HEK293 (cell line): ENCODE results near the gene PROSER1.

ENCODE experiments used
- CTCF ChIA-PET: fragments of 350-600 bp; formaldehyde crosslinking; extraction: SDS; loops from one replicate; lab custom pipeline; 2021; ENCODE audit warnings: antibody characterized with exemption; lab: Yijun Ruan, JAX
- POLR2A ChIA-PET: fragments of 300-600 bp; formaldehyde crosslinking; extraction: SDS; loops from one replicate; lab custom pipeline; 2020; ENCODE audit warnings: antibody characterized with exemption, inconsistent platforms; lab: Yijun Ruan, JAX
- H3K27ac ChIP-seq: fragments of 200-500 bp; sonication (Bioruptor generic); 2 replicates; pipeline ENCODE4 v1.5.1; 2014; ENCODE audit warnings: low read depth, low read length, control low read depth, inconsistent platforms; ENCODE audit errors: extremely low read depth
- H3K36me3 ChIP-seq, 2 experiments: fragments of 200-500 bp in 1 of 2; sonication (Bioruptor generic) in 1 of 2; 1 replicate in 1 of 2; 2 replicates in 1 of 2; pipeline ENCODE4 v1.5.1; 2014 to 2017; ENCODE audit warnings: inconsistent platforms in 2 of 2, low read length in 2 of 2; ENCODE audit not compliant: control insufficient read depth in 2 of 2, insufficient read depth in 1 of 2
- H3K4me1 ChIP-seq: fragments of 200-500 bp; sonication (Bioruptor generic); 2 replicates; pipeline ENCODE4 v1.5.1; 2014; ENCODE audit warnings: mild to moderate bottlenecking, low read length, inconsistent platforms; ENCODE audit not compliant: control insufficient read depth, insufficient read depth
- H3K4me3 ChIP-seq: 2 replicates; pipeline ENCODE4 v1.5.1; 2011; ENCODE audit warnings: low read depth, mild to moderate bottlenecking, control low read depth, low read length, moderate library complexity
- H3K9me3 ChIP-seq: fragments of 200-500 bp; sonication (Bioruptor generic); 2 replicates; pipeline ENCODE4 v1.5.1; 2014; ENCODE audit warnings: low read depth, low read length, inconsistent platforms; ENCODE audit not compliant: control insufficient read depth, insufficient read depth
- EGR2 ChIP-seq: fragments of 450-650 bp; formaldehyde crosslinking; IDR thresholded peaks from 2 replicates; pipeline ENCODE4 v1.5.1; 2016; ENCODE audit warnings: low read depth, missing biosample characterization, missing genetic modification characterization
- FEZF1 ChIP-seq: fragments of 450-650 bp; formaldehyde crosslinking; IDR thresholded peaks from 2 replicates; pipeline ENCODE4 v1.5.1; 2016; ENCODE audit warnings: missing biosample characterization, missing genetic modification characterization
- GLIS2 ChIP-seq: fragments of 450-650 bp; formaldehyde crosslinking; IDR thresholded peaks from 2 replicates; pipeline ENCODE4 v1.5.1; 2016; ENCODE audit warnings: missing biosample characterization, missing genetic modification characterization
- HOXD13 ChIP-seq: sonication (generic); formaldehyde crosslinking; IDR thresholded peaks from 2 replicates; pipeline ENCODE4 v1.8.0; 2022; ENCODE audit warnings: missing genetic modification reagents, borderline replicate concordance
- KLF10 ChIP-seq: fragments of 450-650 bp; IDR thresholded peaks from 2 replicates; pipeline ENCODE4 v1.5.1; 2018; ENCODE audit warnings: missing biosample characterization, mild to moderate bottlenecking, missing genetic modification characterization
- KLF7 ChIP-seq: fragments of 450-650 bp; formaldehyde crosslinking; IDR thresholded peaks from 2 replicates; pipeline ENCODE4 v1.5.1; 2016; ENCODE audit warnings: missing biosample characterization, missing genetic modification characterization, borderline replicate concordance
- OSR2 ChIP-seq: fragments of 450-650 bp; formaldehyde crosslinking; IDR thresholded peaks from 2 replicates; pipeline ENCODE4 v1.5.1; 2016; ENCODE audit warnings: missing biosample characterization, missing genetic modification characterization
- SETDB1 ChIP-seq: IDR thresholded peaks from one replicate; pipeline ENCODE4 v1.6.1; 2017; ENCODE audit warnings: mild to moderate bottlenecking, low read length, moderate library complexity, mixed read lengths; ENCODE audit not compliant: insufficient read length
- SP2 ChIP-seq: fragments of 450-650 bp; formaldehyde crosslinking; IDR thresholded peaks from 2 replicates; pipeline ENCODE4 v1.5.1; 2016; ENCODE audit warnings: missing biosample characterization, missing genetic modification characterization
- SP7 ChIP-seq: fragments of 450-650 bp; formaldehyde crosslinking; IDR thresholded peaks from 2 replicates; pipeline ENCODE4 v1.5.1; 2016; ENCODE audit warnings: missing biosample characterization, missing genetic modification characterization
- TCF7L2 ChIP-seq: IDR thresholded peaks from 2 replicates; pipeline ENCODE4 v1.6.1; 2011; ENCODE audit warnings: low read depth, mild to moderate bottlenecking, inconsistent platforms, low read length, moderate library complexity, borderline replicate concordance
- ZBTB20 ChIP-seq: fragments of 450-650 bp; formaldehyde crosslinking; IDR thresholded peaks from 2 replicates; pipeline ENCODE4 v1.5.1; 2016; ENCODE audit warnings: missing biosample characterization, missing genetic modification characterization
- ZFP37 ChIP-seq: fragments of 450-650 bp; formaldehyde crosslinking; IDR thresholded peaks from 2 replicates; pipeline ENCODE4 v1.5.1; 2016; ENCODE audit warnings: missing biosample characterization, missing genetic modification characterization
- ZFP41 ChIP-seq: fragments of 450-650 bp; formaldehyde crosslinking; IDR thresholded peaks from 2 replicates; pipeline ENCODE4 v1.5.1; 2016; ENCODE audit warnings: missing biosample characterization, missing genetic modification characterization, borderline replicate concordance
- ZIC2 ChIP-seq: fragments of 450-650 bp; formaldehyde crosslinking; IDR thresholded peaks from 2 replicates; pipeline ENCODE4 v1.5.1; 2016; ENCODE audit warnings: missing biosample characterization, missing genetic modification characterization
- ZNF146 ChIP-seq: fragments of 450-650 bp; formaldehyde crosslinking; IDR thresholded peaks from 2 replicates; pipeline ENCODE4 v1.5.1; 2016; ENCODE audit warnings: missing biosample characterization, missing genetic modification characterization
- ZNF266 ChIP-seq: fragments of 450-650 bp; formaldehyde crosslinking; IDR thresholded peaks from 2 replicates; pipeline ENCODE4 v1.5.1; 2016; ENCODE audit warnings: missing biosample characterization, missing genetic modification characterization, low read depth
- ZNF274 ChIP-seq, 2 experiments: fragments of 200-500 bp in 1 of 2; fragments of 450-650 bp in 1 of 2; sonication (Bioruptor generic) in 1 of 2; formaldehyde crosslinking in 1 of 2; IDR thresholded peaks; 2 replicates each; pipeline versions ENCODE4 v1.5.1 to v1.6.1; 2014 to 2016; ENCODE audit warnings: borderline replicate concordance in 1 of 2, inconsistent platforms in 1 of 2, low read length in 1 of 2, missing biosample characterization in 1 of 2, missing genetic modification characterization in 1 of 2
- ZNF423 ChIP-seq: fragments of 450-650 bp; formaldehyde crosslinking; IDR thresholded peaks from 2 replicates; pipeline ENCODE4 v1.5.1; 2016; ENCODE audit warnings: missing biosample characterization, missing genetic modification characterization
- ZNF48 ChIP-seq: fragments of 450-650 bp; formaldehyde crosslinking; IDR thresholded peaks from 2 replicates; pipeline ENCODE4 v1.5.1; 2016; ENCODE audit warnings: missing biosample characterization, missing genetic modification characterization
- ZNF501 ChIP-seq: fragments of 450-650 bp; formaldehyde crosslinking; IDR thresholded peaks from 2 replicates; pipeline ENCODE4 v1.5.1; 2016; ENCODE audit warnings: missing biosample characterization, missing genetic modification characterization
- ZNF530 ChIP-seq: fragments of 450-650 bp; formaldehyde crosslinking; IDR thresholded peaks from 2 replicates; pipeline ENCODE4 v1.5.1; 2016; ENCODE audit warnings: low read depth, missing biosample characterization, missing genetic modification characterization
- ZNF544 ChIP-seq: fragments of 450-650 bp; formaldehyde crosslinking; IDR thresholded peaks from 2 replicates; pipeline ENCODE4 v1.5.0; 2017; ENCODE audit warnings: missing biosample characterization, missing genetic modification characterization
- ZNF549 ChIP-seq: fragments of 450-650 bp; IDR thresholded peaks from 2 replicates; pipeline ENCODE4 v1.5.1; 2018; ENCODE audit warnings: missing biosample characterization, missing genetic modification characterization, mild to moderate bottlenecking, inconsistent platforms, moderate library complexity
- ZNF660 ChIP-seq: fragments of 450-650 bp; IDR thresholded peaks from 2 replicates; pipeline ENCODE4 v1.5.1; 2018; ENCODE audit warnings: missing biosample characterization, mild to moderate bottlenecking, missing genetic modification characterization
- ZNF664 ChIP-seq: fragments of 450-650 bp; formaldehyde crosslinking; IDR thresholded peaks from 2 replicates; pipeline ENCODE4 v1.5.1; 2016; ENCODE audit warnings: missing biosample characterization, missing genetic modification characterization
- ZNF791 ChIP-seq: fragments of 450-650 bp; formaldehyde crosslinking; IDR thresholded peaks from 2 replicates; pipeline ENCODE4 v1.5.1; 2016; ENCODE audit warnings: missing biosample characterization, missing genetic modification characterization
- ZNF792 ChIP-seq: fragments of 450-650 bp; formaldehyde crosslinking; IDR thresholded peaks from 2 replicates; pipeline ENCODE4 v1.5.1; 2016; ENCODE audit warnings: missing biosample characterization, missing genetic modification characterization
- ZNF830 ChIP-seq: fragments of 450-650 bp; IDR thresholded peaks from 2 replicates; pipeline ENCODE4 v1.5.0; 2018; ENCODE audit warnings: missing biosample characterization, missing genetic modification characterization, low read depth, mild to moderate bottlenecking, moderate library complexity
- ZNF843 ChIP-seq: fragments of 450-650 bp; formaldehyde crosslinking; IDR thresholded peaks from 2 replicates; pipeline ENCODE4 v1.5.1; 2016; ENCODE audit warnings: missing biosample characterization, missing genetic modification characterization
- ZSCAN30 ChIP-seq: fragments of 450-650 bp; IDR thresholded peaks from 2 replicates; pipeline ENCODE4 v1.5.1; 2018; ENCODE audit warnings: missing biosample characterization, mild to moderate bottlenecking, missing genetic modification characterization, moderate library complexity
- TF ChIP-seq, protein P1 (sequence below): fragments of 450-650 bp; IDR thresholded peaks from 2 replicates; pipeline ENCODE4 v1.5.1; 2018; ENCODE audit warnings: missing biosample characterization, missing genetic modification characterization
- TF ChIP-seq, protein P2 (sequence below): fragments of 450-650 bp; formaldehyde crosslinking; IDR thresholded peaks from 2 replicates; pipeline ENCODE4 v1.5.1; 2017; ENCODE audit warnings: missing biosample characterization, missing genetic modification characterization
- TF ChIP-seq, protein P3 (sequence below): fragments of 450-650 bp; formaldehyde crosslinking; IDR thresholded peaks from 2 replicates; pipeline ENCODE4 v1.5.1; 2016; ENCODE audit warnings: missing biosample characterization, missing genetic modification characterization
- TF ChIP-seq, protein P4 (sequence below): fragments of 450-650 bp; formaldehyde crosslinking; IDR thresholded peaks from 2 replicates; pipeline ENCODE4 v1.5.1; 2016; ENCODE audit warnings: missing biosample characterization, missing genetic modification characterization, low read depth

PROSER1 gene

DNA sequence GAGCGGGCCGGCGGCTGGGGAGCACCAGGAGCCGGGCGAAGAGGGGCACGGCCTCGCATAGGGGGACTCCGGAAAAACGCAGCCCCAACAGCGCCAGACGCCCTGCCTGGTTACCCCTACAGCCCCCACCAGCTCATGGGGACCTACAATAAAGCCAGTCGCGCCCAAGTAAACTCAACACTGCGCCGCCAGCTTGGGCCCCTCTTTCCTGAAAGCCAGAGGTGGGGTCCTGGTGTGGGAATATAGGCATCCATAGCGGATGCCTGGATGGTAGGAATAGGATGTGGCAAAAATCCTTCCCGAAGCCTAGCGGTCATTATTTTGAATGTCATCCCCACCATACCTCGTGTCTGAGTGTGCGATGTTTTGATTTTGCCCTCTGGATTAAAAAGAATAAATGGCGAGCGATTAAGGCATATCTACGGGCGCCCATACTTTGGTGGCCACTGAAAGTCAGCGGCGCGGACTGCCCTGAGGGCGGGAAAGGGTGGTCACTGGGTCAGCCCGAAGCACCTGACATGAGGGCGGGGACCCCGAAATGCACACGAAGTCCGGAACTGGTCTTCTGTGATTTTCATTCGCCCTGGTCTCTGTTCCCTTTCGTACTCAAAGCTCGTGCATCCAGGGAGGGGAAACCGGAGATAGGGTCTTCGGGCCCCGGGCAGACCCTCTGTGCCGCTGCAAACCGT is at the start of gene PROSER1, which contains the start of gene NHLRC3:
Gene PROSER1 (minus strand): TSS at position 210 of the 689 bp plus-strand sequence. CDS start 847 bp downstream, outside the sequence.
Gene NHLRC3 (plus strand): TSS at position 577 of the 689 bp plus-strand sequence. CDS start 184 bp downstream, outside the sequence.
- H3K4me3 ChIP-seq: peak within 1 kb of the TSS; percentile 72
- POLR2A ChIA-PET: interaction anchor here (1.4 kb wide), 1 partner anchor 10 kb away, joined by 5 read pairs; no protein-coding TSS in a partner anchor
- peaks cover 0 to 10% of the 10 kb centered on the region in 2 experiments; a peak in 1 of 3 replicates for H3K36me3 ChIP-seq
- H3K9me3 ChIP-seq: no peaks in the 10 kb centered on the region
- CTCF ChIA-PET: no interaction called here
- peaks cover 3% of the 10 kb centered on the region; the same call in 1 of the 2 replicates for H3K4me1 ChIP-seq
- H3K27ac ChIP-seq: peak within 1 kb of the TSS; percentile 90
- peak; percentile 45; the same call in 1 of the 2 replicates for TF ChIP-seq ZIC2 (tag by site-specific recombination)
- no peak for TF ChIP-seq SETDB1
- no peak for TF ChIP-seq TCF7L2
- no peak for TF ChIP-seq FEZF1
- TF ChIP-seq SP7 (tag by site-specific recombination): peak; percentile 53
- TF ChIP-seq ZNF664 (tag by site-specific recombination): peak; percentile 56; the same call in 1 of the 2 replicates
- peak; percentile 50; the same call in 1 of the 2 replicates for TF ChIP-seq ZBTB20 (tag by site-specific recombination)
- no peak for TF ChIP-seq KLF7 (tag by site-specific recombination)
- TF ChIP-seq ZNF266 (tag by site-specific recombination): no peak
- no peak for TF ChIP-seq ZNF549 (tag by site-specific recombination)
- peak; percentile 64; the same call in 1 of the 2 replicates for TF ChIP-seq OSR2 (tag by site-specific recombination)
- TF ChIP-seq, protein P1, sequence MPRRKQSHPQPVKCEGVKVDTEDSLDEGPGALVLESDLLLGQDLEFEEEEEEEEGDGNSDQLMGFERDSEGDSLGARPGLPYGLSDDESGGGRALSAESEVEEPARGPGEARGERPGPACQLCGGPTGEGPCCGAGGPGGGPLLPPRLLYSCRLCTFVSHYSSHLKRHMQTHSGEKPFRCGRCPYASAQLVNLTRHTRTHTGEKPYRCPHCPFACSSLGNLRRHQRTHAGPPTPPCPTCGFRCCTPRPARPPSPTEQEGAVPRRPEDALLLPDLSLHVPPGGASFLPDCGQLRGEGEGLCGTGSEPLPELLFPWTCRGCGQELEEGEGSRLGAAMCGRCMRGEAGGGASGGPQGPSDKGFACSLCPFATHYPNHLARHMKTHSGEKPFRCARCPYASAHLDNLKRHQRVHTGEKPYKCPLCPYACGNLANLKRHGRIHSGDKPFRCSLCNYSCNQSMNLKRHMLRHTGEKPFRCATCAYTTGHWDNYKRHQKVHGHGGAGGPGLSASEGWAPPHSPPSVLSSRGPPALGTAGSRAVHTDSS: no peak
- TF ChIP-seq, protein P2, sequence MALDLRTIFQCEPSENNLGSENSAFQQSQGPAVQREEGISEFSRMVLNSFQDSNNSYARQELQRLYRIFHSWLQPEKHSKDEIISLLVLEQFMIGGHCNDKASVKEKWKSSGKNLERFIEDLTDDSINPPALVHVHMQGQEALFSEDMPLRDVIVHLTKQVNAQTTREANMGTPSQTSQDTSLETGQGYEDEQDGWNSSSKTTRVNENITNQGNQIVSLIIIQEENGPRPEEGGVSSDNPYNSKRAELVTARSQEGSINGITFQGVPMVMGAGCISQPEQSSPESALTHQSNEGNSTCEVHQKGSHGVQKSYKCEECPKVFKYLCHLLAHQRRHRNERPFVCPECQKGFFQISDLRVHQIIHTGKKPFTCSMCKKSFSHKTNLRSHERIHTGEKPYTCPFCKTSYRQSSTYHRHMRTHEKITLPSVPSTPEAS (tag by site-specific recombination): no peak
- no peak for TF ChIP-seq ZNF274 (IDR thresholded peaks at IDR 0.05; ENCODE audit: low read length)
- TF ChIP-seq ZNF274 (tag by site-specific recombination; IDR thresholded peaks at IDR 0.05; ENCODE audit: borderline replicate concordance): no peak
- TF ChIP-seq KLF10: peak; percentile 58
- TF ChIP-seq, protein P3, sequence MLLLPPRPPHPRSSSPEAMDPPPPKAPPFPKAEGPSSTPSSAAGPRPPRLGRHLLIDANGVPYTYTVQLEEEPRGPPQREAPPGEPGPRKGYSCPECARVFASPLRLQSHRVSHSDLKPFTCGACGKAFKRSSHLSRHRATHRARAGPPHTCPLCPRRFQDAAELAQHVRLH (tag by site-specific recombination): no peak; the same call in 1 of the 2 replicates
- no peak for TF ChIP-seq ZFP41 (tag by site-specific recombination)
- TF ChIP-seq ZNF48 (tag by site-specific recombination): no peak
- no peak; the same call in none of the 2 replicates for TF ChIP-seq ZNF501
- TF ChIP-seq ZNF830 (tag by site-specific recombination): no peak
- peak; percentile 98 for TF ChIP-seq ZNF660 (tag by site-specific recombination)
- 0 out of 2 replicates have a peak, but pooled peaks have one; percentile 6 for TF ChIP-seq EGR2 (tag by site-specific recombination)
- TF ChIP-seq ZNF792: no peak
- peak; percentile 99 for TF ChIP-seq ZSCAN30 (tag by site-specific recombination)
- peak; percentile 26; the same call in 1 of the 2 replicates for TF ChIP-seq ZNF146
- TF ChIP-seq GLIS2 (tag by site-specific recombination): peak; percentile 84
- no peak for TF ChIP-seq ZNF843 (tag by site-specific recombination)
- TF ChIP-seq, protein P4, sequence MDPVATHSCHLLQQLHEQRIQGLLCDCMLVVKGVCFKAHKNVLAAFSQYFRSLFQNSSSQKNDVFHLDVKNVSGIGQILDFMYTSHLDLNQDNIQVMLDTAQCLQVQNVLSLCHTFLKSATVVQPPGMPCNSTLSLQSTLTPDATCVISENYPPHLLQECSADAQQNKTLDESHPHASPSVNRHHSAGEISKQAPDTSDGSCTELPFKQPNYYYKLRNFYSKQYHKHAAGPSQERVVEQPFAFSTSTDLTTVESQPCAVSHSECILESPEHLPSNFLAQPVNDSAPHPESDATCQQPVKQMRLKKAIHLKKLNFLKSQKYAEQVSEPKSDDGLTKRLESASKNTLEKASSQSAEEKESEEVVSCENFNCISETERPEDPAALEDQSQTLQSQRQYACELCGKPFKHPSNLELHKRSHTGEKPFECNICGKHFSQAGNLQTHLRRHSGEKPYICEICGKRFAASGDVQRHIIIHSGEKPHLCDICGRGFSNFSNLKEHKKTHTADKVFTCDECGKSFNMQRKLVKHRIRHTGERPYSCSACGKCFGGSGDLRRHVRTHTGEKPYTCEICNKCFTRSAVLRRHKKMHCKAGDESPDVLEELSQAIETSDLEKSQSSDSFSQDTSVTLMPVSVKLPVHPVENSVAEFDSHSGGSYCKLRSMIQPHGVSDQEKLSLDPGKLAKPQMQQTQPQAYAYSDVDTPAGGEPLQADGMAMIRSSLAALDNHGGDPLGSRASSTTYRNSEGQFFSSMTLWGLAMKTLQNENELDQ: no peak
- TF ChIP-seq ZNF791 (tag by site-specific recombination): no peak
- TF ChIP-seq ZFP37 (tag by site-specific recombination): 0 out of 2 replicates have a peak, but pooled peaks have one; percentile 13
- TF ChIP-seq SP2 (tag by site-specific recombination): peak; percentile 79
- no peak for TF ChIP-seq HOXD13 (CRISPR knock-in tag)
- no peak for TF ChIP-seq ZNF530
- no peak for TF ChIP-seq ZNF544
- TF ChIP-seq ZNF423 (tag by site-specific recombination): no peak
